ENCODE data around the gene PDE4D.
"Not testable (repeated sequence)": the region's sequence is repeated elsewhere in the genome, so short reads cannot be mapped to it uniquely, and the experiment has no call there.

Gene PDE4D

DNA sequence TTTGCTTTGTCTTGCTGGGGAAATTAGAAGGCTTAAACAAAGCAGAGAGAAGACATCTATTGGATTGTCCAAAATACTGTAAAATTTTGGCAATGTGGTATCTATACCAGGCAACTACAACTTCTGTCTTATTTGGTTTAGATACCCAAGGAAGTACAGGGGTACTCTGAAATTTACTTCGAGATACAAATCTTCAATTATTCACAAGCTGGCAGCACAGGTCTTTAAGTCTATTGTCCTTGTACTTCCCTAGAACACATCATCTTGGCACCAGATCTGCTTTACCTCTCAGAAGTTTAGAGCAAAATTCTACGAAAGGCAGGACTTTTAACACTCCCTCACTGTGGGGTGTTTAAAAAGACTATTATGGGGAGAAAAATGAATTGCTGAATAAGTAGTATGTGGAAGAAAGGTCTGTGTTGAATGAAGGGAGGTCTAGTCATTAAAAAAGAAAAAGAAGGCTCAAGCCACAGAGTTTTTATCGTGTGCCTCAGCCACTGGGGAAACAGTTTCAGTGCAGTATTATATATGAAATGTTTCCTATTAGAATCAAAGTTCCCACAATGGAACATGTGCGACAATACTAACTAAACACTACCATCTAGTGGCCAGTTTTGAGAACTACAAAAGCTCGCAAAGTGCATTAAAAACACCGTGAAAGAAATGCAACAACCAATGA lies 93.7 kb downstream of the PDE4D start:
- DNase-seq (ENCODE audit: low spot score), result peak; percentile 61

DNA sequence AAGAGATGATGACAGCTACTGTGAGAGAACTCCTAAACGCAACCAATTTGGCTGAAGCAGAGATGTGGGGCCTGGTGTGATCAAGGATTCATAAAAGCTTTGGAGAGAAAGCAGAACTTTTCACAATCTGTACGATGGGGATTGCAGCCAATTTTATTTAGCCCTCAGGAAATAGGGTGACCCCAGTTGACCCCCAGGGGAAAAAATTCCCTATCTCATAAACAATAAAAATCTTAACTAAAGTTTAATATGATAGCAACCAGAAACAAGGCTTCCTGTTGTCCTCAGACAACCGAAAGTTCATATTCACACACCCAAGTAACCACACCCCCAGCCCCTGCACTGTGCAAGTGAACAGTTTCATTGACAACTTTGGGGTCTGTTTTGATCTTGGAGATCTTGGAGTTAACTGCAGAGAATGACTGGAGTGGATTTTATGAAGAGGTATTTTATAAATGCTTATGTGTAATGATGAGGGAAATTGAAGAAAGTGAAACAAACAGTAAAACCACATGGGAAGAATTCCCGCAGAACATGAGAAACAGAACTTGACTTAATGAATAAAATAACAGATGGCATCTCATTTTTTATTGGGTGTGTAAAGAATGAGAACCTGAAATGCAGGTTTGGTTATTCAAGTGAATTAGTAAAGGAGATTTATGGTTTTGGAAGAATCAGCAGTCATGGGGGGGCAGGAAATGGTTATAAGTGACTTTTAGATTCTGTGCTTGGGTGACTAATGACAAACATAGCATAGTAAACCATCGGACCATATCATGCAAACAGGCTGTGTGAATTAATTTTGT lies 94.5 kb downstream of the PDE4D start:
- DNase-seq (ENCODE audit: low spot score), result no peak

DNA sequence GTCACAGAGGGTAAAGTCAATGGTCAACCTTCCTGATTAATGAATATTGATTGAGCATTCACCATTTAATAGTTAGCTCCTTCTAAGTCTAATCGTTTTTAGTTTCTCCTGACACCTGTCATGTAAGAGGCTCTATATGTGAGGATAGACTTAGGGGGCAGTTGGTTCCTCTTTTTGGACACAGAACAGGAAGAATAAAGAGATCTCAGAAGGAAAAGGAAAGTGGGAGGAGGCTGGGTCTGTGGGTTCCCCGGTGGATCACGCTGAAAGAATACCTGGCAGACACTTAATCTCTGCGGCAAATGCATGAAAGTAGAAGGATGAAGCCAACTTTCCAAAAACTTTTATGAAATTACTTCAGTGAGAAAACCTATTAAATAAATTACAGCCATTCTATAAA lies 98.4 kb downstream of the PDE4D start:
- no peak for DNase-seq (ENCODE audit: low spot score)

DNA sequence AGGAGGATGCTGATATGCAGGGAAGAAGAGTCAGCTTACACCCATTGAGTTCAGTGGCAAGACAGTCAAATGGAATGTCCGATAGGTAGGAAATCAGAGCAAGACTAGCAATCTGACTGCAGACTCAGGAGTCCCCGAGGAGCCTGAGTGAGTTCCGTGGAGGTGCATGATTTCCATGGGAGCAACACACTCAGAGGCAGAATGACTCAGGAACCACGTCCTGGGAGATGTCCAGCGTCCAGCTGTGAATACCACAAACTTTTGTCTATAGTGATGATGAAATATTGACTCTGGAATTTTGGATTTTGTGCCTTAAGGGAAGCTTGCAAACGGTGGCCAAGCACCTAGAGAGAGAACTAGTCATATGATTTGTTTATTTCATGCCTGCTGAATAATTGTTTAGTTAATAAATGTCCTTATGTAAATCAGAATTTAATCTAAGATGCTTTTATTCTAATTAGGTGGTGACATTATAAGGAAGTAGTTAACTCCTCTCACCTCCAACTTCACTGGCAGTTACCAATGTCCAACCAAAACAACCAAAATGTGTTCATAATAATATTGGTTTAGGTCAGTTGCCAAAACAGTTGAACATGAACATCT lies 100.4 kb downstream of the PDE4D start:
- no peak for DNase-seq (ENCODE audit: low spot score)

DNA sequence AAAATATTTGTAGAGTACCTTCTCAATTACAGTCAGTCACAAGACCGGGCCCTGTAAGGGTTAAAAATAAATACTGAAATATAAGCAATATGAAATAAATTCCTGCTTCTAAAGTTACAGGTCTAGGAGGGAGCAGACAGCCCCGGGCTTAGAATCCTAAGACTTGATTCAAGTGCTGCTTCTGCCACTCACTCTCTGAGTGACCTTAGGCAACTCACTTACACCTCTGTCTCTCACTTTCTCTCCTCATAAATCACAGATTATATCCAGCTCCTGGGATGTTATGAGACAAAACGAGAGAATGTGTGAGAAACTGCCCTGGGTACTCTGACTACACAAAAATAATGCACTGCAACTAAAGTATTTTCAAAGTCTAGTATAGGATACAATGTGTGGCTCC lies 101.9 kb downstream of the PDE4D start:
- DNase-seq (ENCODE audit: low spot score), result no peak

DNA sequence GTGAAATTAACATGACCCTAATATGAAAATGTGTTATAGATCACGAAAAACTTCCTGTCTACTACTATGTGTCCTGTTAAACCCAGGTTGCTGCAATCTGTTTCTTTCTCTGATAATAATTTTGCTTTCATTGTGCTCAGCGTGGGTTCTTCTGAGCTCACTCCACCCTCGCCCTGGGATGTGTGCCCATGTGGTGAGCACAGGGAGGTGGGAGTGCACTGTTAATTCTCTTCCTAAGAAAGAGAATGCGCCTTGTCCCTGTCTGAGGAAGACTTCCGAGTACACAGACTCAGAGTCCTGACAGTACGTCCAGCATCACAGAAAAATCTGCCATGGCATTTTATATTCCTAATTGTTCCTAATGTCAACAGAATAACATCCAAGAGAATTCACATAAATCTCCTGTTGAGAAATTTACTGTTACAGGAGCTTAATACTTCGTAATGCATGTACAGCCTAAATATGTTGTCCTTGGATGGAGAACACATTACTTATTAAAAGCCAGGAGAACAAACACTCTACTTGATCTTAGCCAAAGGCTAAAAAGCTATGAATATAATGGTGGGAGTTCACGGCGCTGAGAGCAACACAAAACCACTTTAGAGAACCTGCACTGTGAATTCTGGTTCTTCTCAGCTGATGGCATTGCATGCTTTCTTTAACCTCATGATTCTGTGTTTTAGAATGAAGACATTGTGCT lies 102.6 kb downstream of the PDE4D start:
- no peak for DNase-seq (ENCODE audit: low spot score)

DNA sequence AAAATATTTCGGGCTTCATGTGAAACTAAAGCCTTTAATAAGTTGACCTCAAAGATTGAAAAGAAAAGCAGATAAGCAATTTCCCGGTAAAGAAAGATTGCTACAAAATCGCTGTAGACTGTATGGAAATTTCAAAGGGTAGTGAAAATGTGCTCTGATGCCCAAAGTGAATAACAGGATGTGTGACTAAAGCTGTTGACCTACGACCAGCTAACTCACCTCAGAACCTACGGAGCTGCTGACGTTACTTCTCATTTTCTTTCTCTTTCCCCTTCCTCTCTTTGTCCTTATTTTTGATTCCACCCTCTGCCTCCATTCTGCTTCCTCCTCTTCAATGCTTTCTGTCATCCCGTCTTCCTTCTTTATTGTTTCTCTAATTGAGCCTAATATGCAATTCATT lies 103.2 kb downstream of the PDE4D start:
- no peak for DNase-seq (ENCODE audit: low spot score)

DNA sequence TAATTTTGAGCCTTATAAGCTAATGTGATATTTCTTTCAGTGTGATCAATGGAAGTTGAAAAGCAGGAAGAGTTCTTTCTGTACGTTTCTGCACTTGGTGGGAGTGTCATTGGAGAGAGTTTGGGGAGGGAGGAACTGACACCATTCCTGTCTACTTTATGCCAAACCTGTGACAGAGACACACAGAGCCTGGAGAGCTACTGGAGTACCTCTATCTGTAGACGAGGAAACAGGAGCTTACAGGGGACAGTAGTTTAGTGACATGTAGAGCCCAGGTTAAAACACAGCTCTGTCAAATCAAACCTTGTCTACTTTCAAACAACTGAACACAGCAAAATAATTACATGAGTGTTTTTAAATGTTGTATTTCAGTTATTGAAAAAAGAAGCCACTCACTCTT lies 103.6 kb downstream of the PDE4D start:
- no peak for DNase-seq (ENCODE audit: low spot score)

DNA sequence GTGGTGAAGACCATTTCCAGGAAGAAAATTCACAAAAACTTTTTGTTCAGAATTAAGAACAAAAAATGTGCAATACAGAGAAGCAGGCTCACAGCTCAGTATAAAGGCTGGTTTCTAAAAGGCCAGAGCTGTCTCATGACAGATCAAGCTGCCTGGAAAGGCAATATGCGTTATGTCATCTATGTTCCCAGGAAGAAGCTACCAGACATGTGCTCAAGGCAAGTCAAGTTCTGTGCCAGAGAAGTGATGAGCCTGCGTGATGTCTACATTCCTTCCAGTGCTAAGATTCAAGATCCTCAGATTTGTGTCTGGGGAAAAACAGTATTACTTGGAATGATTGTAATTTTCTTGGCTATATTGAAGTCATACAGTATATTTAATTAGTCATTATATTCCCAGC lies 104.3 kb downstream of the PDE4D start:
- no peak for DNase-seq (ENCODE audit: low spot score)

DNA sequence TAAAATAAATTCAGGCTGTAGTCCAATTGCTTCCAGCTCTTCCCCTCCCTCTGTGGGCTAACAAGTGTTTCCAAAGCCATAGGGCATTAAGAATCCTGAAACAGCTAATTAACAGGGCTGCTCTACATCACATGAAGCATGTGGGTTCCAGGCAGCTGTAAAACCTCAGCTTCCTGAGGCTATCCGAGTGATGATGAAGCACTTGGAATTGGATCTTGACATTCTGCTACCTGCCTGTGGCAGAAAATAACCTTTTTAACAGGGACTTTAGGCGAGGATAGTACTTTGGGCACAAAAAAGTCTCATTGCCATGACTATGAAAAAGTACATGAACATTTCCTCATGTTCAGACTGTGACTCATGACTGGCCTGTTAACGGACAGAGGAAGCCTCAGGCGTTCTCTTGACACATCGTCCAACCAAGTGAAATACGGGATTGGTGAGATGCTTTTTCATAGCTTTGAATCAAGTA lies 107.2 kb downstream of the PDE4D start:
- DNase-seq (ENCODE audit: low spot score), result no peak

DNA sequence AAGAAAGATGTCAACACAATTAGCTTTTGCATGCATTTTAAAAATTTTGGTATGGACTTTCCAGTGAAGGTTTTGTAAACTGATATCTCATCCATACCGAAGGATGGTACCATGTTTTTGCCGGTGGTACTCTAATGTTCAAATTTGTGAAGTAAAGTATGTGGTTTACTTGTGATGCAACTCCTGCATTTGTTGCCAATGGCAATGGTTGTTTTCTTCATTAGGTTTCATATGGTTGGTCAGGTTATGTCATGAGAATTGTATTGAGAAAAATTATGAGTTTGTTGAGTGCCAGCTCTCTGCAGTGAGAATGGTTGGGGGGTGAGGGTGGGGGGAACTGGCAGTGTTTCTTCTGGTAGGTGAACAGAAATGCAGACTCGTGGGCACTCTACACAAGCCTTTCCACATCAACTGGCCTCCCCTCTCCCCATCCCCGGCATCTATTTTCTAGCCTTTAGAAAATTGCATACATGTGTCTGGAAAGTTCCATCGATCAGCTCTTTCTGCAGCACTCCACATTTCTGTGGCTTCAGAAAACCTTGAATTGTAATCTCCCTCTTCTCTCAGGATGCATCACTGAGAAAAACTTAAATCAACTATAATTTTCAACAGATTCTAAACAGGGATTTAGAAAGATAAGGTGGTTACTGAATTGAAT lies 107.7 kb downstream of the PDE4D start:
- no peak for DNase-seq (ENCODE audit: low spot score)

DNA sequence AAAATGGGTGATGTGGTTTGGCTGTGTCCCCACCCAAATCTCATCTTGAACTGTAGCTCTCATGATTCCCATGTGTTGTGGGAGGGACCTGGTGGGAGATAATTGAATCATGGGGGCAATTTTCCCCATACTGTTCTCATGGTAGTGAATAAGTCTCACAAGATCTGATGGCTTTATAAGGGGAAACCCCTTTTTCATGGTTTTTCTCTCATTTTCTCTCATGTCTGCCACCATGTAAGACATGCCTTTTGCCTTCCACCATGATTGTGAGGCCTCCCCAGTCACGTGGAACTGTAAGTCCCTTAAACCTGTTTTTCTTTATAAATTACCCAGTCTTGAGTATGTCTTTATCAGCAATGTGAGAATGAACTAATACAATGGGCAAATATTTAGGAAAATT lies 108.8 kb downstream of the PDE4D start:
- DNase-seq (ENCODE audit: low spot score), result not testable (repeated sequence)

DNA sequence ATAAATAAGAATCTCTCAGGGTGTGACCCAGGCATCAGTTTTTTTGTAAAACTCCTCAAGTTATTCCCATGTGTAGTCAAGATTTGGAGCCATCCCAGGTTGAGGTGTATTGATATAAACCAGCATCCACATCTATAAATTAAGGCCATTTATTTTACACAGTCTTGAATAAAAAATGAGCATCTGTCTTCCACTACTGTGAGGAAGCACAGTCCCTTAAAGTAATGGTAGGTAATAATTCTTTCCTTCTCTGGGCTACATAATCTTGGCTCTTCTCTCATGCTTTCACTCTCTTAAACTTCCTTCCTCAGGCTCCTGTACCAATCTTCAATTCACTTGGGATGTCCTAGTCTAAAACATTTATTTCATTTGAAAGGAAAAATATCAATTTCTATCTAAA lies 110.3 kb downstream of the PDE4D start:
- no peak for DNase-seq (ENCODE audit: low spot score)

DNA sequence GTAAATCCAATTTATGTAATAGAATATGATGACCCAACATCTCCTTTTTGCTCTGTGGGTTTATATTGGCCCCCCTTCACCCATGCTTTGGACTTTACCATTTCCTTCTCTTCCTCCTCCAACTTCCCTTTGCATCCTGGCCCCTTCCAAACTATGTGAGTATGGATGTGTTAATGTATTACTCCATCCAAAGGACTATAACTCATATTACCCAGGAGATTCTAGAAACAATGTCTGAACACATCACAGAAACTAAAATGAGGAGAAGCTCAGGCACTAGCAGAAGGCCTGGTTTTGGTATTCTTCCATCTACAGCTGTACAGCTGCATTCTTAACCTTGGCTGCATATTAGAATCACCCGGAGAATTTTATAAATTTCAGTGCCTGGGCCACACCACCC lies 110.7 kb downstream of the PDE4D start:
- no peak for DNase-seq (ENCODE audit: low spot score)

DNA sequence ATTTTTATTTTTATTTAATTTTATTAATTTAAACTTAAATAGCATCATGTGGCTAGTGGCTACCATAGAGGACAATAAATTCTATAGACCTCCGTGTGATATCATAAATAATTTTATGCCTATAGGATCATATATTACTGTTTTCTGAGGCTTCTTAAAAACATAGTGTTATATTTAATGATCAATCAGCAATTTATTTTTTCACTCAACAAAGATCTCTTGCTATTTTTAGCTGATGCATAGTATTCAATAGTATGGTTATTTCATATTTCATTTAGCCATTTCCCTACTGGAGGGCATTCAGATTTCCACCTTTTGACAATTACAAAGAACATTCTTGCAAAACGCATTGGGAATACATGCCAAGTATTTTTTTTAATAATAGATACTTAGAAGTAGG lies 114.1 kb downstream of the PDE4D start:
- DNase-seq (ENCODE audit: low spot score), result no peak

DNA sequence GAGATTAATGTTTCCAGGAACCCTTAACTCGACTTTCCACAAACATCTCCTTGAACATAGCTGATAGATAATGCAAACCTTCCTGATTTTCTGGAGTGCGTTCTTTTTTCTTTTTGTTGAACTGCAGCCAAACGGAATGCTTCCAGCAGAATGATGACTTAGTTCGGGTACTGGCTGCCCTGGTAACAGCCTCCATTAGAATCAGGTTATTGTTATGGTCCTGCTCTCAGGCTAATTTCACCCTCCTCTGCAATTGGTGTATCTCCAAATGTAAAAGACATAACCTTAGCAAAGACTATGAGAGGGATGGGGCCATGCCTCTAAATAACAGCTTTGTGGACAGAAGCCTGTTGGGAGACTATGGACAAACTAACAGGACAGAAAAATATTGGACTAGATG lies 116.5 kb downstream of the PDE4D start:
- DNase-seq (ENCODE audit: low spot score), result no peak

DNA sequence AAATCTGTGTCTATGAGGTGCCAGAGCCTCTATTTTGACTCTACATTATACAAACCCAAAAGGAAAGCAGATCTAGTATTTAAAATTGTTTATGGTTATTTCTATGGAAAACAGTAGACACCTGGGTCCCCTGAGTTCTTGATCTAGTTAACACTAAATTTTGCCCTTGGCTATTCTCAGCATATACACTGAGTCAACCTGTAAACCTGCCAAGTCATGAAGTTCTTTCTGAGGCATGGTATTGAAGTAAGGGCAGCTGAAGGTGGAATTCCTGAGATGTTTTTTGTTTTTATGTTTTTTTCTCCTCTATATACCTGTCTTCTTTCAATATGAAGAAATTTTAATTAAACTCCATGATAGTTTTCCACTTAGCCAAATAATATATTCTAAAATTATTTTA lies 120.2 kb downstream of the PDE4D start:
- DNase-seq (ENCODE audit: low spot score), result no peak

DNA sequence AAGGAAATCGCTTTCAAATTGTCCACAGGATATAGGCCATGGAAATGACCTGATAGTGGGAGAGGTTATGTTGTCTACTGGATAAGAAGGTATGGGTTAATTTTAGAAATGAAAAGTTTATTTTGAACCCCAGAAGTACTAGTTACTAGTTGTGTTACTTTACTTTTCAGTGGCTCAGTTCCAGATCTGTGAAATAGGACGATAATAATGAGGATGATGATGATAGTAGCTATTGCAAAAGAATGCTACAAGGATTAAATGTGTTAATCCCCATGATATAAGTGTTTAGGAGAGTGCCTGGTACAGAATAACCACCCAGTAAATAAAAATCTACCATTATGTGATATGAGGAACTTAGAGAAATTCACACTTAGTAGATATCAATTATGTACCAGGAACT lies 120.8 kb downstream of the PDE4D start:
- no peak for DNase-seq (ENCODE audit: low spot score)

DNA sequence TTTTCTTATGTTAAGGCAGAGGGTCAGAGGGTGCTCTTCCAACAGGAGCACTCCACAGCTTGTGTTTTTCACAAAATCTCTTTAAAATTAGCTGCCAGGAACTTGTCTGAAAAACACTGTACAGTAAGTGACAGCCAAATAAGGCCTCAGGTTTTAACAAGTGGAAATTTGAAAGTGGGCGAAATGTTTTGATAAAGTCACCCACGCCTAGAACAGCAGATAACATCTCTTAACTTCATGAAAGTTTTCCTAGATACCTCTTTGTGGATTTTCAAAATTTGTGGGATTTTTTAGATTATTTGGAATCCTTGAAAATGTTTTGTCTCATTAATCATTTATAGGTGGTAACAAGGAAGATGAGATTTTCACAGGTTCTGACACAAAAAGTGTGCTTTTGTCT lies 121.3 kb downstream of the PDE4D start:
- no peak for DNase-seq (ENCODE audit: low spot score)

DNA sequence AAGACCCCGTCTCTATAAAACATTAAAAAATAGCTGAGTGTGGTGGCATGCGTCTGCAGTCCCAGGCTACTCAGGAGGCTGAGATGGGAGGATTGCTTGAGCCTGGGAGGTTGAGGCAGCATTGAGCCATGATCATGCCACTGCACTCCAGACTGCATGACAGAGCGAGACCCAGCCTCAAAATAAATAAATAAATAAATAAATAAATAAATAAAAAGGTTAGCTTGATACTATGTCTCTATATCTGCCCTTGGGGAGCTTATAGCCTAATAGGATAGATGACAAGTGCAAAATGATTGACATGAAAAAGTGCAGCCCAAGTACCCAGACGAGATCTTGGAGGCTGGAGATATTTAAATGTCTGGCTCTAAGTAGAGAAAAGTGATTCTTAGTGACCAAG lies 122.6 kb downstream of the PDE4D start:
- DNase-seq (ENCODE audit: low spot score), result no peak

DNA sequence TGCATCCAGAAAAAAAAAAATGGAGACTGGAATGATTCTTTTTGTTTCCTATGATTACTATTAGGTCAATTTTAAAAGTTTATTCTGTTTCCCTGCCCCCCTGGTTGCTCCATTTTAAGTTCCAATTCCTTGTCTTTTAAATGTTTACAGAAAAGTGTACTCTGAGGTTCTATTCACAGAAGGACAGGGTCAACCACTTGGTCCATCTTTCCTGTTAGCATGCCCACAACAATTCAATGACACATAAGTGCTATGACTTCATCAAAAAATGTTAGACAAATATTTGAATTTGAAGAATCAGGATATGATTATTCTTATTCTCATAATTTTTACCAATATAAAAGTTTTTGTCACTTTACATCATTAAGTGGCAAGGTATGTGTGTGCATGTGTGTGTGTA lies 123.7 kb downstream of the PDE4D start:
- DNase-seq (ENCODE audit: low spot score), result no peak

DNA sequence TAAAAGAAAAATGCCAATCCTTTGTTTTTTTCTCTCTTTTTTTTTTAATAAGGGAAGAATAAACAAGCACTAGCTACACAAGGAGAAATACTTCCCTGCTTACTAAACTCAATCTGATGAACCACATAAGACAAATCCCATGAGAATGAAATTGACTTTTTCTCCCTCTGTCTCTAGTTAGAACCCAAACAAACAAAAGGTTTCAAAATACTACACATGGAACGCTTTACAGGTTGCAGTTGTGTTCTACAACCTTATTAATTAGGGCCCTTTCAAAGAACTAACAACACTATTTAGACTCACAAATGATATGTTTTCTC lies 124.5 kb downstream of the PDE4D start:
- no peak for DNase-seq (ENCODE audit: low spot score)
